Lower leg skin (tissue), 3 donors: Measurements from ENCODE around the gene NEDD4L.

Source experiments
- CTCF ChIP-seq, 3 donors: fragments of 450-650 bp; IDR thresholded peaks; one replicate each; pipeline ENCODE4 v1.5.1; 2016; ENCODE audit warnings: antibody characterized with exemption in 3 of 3, mild to moderate bottlenecking in 3 of 3, moderate library complexity in 2 of 3
- POLR2A ChIP-seq, 2 donors: fragments of 450-650 bp; IDR thresholded peaks; one replicate each; pipeline ENCODE4 v1.6.1; 2016 to 2017; ENCODE audit warnings: antibody characterized with exemption in 2 of 2, mild to moderate bottlenecking in 1 of 2, moderate library complexity in 1 of 2

GRCh38 chr18:58266291-58266690 is 222.3 kb downstream of the NEDD4L start:
- TF ChIP-seq CTCF (IDR thresholded peaks at IDR 0.05): no peak
- no peak for TF ChIP-seq POLR2A (IDR thresholded peaks at IDR 0.05)
